ENCODE results near the gene METTL24. TPM values are rescaled to one million over a fixed set of nuclear protein-coding genes. Genes with fewer than 3 reads are reported as not detected.

METTL24 gene
- total and polyA plus RNA-seq, 9 donors, result 2.0 to 13.5 (median 6.6) TPM

DNA sequence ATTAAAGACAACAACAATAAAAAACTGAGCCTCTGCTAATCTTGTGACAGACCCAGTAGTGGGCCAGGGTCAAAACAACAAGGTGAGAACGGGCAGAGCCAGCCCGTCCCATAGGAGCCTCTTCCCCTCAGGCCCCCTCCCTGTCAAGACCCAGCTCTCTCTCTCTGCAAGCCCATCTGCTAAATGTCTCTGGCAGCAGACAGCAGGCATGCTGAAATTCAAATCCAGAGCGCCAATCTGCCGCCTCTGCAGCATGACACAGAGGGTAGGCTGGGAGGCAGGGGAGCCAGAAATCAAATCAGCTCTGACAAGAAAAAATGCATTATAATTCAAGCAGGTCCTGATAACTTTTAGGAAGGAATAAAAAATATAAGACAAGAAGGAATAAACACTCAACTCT is 26.3 kb downstream of the METTL24 start:
- Histone ChIP-seq H3K36me3 (no peaks in the 10 kb centered on the region), H3K27me3 (no peaks in the 10 kb centered on the region), H3K4me3 (no peak overlapping the region), H3K4me1 (ENCODE audit: insufficient read depth) (peaks cover 13% of the 10 kb centered on the region), H3K27ac (no peak overlapping the region), H3K9me3 (no peaks in the 10 kb centered on the region)
- no peak for TF ChIP-seq POLR2A (IDR thresholded peaks at IDR 0.05)
- no peak for TF ChIP-seq EP300 (IDR thresholded peaks at IDR 0.05)
- intact Hi-C loops (cut with DNase I), result no loop called here
- DNase-seq, result no peak
- WGBS, 3 donors, result 14 to 23% (median 17%) methylated on average over 4 of the region's 4 CpGs

DNA sequence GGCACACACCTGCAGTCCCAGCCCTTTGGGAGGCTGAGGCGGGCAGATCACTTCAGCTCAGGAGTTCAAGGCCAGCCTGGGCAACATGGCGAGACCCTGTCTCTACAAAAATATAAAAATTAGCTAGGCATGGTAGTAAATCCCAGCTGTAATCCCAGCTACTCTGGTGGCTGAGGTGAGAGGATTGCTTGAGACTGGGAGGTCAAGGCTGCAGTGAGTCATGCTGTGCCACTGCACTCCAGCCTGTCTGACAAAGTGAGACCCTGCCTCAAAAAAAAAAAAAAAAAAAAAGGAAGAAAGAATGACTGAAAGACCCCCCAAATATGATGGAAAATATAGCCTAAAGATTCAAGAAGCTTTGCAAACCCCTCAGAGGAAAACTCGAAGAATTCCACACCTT is 26.8 kb downstream of the METTL24 start:
- no peaks in the 10 kb centered on the region for H3K9me3 ChIP-seq
- DNase-seq, result no peak
- H3K27ac ChIP-seq, result peak overlapping the region in 1 of 2 donors; percentile 80
- H3K27me3 ChIP-seq, result no peaks in the 10 kb centered on the region
- intact Hi-C loops (cut with DNase I), result no loop called here
- TF ChIP-seq, protein P1, sequence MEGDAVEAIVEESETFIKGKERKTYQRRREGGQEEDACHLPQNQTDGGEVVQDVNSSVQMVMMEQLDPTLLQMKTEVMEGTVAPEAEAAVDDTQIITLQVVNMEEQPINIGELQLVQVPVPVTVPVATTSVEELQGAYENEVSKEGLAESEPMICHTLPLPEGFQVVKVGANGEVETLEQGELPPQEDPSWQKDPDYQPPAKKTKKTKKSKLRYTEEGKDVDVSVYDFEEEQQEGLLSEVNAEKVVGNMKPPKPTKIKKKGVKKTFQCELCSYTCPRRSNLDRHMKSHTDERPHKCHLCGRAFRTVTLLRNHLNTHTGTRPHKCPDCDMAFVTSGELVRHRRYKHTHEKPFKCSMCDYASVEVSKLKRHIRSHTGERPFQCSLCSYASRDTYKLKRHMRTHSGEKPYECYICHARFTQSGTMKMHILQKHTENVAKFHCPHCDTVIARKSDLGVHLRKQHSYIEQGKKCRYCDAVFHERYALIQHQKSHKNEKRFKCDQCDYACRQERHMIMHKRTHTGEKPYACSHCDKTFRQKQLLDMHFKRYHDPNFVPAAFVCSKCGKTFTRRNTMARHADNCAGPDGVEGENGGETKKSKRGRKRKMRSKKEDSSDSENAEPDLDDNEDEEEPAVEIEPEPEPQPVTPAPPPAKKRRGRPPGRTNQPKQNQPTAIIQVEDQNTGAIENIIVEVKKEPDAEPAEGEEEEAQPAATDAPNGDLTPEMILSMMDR (IDR thresholded peaks at IDR 0.05), result no peak
- TF ChIP-seq EP300 (IDR thresholded peaks at IDR 0.05), result no peak
- no peak for TF ChIP-seq POLR2A (IDR thresholded peaks at IDR 0.05)
- H3K4me3 ChIP-seq, result no peak overlapping the region
- H3K4me1 ChIP-seq (ENCODE audit: insufficient read depth), result peaks cover 15% of the 10 kb centered on the region
- H3K36me3 ChIP-seq, result no peaks in the 10 kb centered on the region
- 65 to 70% (median 67%) methylated on average over 3 of the region's 3 CpGs for WGBS, 3 donors

DNA sequence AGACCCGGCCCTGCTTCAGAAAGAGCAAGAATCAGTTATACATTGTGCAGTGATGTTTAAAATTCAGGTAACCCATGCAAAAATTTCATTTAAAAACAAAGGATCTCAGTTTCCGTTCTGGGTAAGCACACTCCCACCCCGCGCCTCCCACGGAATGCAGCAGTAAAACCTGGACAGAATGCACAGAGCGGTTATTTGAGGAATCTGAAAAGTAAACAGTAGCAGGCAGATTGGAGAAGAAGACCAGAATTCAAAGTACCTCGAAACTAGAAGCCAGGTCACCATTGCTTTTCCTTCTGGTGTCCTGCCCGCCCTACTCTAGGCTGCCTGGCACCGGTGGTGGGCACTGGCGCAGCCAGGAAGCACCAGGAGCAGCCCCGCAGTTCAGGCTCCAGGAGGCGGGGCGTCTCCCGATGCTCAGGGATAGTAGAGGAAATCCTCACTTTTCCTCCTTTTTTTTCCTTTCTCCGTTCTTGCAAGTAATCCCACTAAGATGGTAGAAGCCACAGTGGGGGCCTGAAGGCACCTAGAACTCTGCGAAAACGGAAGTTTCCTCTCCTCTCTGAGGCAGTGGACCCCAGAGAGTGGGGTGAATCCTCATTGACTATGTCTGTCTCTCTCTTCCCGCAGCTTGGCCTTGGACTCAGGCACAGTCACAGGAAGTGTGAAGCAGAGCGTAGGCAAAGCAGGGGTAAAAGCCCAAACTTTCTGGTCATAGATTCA is 28.3 kb downstream of the METTL24 start:
- peak in 3 of 5 donors; percentile 54 to 56 (median 56) for DNase-seq
- Histone ChIP-seq H3K9me3 (no peaks in the 10 kb centered on the region), H3K4me1 (ENCODE audit: insufficient read depth) (peaks cover 20% of the 10 kb centered on the region), H3K27me3 (no peaks in the 10 kb centered on the region), H3K4me3 (peak overlapping the region; percentile 35), H3K36me3 (no peaks in the 10 kb centered on the region), H3K27ac (peak overlapping the region in 1 of 2 donors; percentile 80)
- 5 to 8% (median 8%) methylated on average over 19 of the region's 19 CpGs for WGBS, 3 donors
- intact Hi-C loops (cut with DNase I), result no loop called here
- no peak for TF ChIP-seq EP300 (IDR thresholded peaks at IDR 0.05)
- TF ChIP-seq, protein P1 (IDR thresholded peaks at IDR 0.05), result no peak
- no peak for TF ChIP-seq POLR2A (IDR thresholded peaks at IDR 0.05)

DNA sequence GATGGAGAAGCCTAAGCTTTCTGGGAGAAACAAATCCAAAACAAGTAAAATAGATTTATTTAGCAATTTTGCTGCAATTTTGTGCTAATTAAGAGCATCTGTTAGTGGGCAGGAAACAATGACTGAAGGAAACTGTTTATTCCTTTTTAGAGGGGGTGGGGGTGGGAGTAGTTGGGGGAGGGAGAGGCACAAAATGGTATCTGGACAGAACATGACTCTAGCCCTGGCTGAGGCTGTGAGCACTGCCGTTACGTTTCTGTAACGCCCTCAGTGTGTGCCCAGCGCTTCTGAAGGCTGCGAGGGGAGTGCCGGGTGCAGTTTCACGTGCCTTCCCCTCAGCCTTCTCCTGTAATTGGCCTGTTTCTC is 28.8 kb downstream of the METTL24 start:
- Histone ChIP-seq H3K9me3 (no peaks in the 10 kb centered on the region), H3K27ac (peak overlapping the region; percentile 20 to 80), H3K36me3 (no peaks in the 10 kb centered on the region), H3K4me1 (ENCODE audit: insufficient read depth) (peaks cover 20% of the 10 kb centered on the region), H3K4me3 (peak overlapping the region; percentile 35), H3K27me3 (no peaks in the 10 kb centered on the region)
- intact Hi-C loops (cut with DNase I), result no loop called here
- WGBS, 3 donors, result 4 to 9% (median 4%) methylated on average over 7 of the region's 7 CpGs
- TF ChIP-seq POLR2A (IDR thresholded peaks at IDR 0.05) (no peak), EP300 (IDR thresholded peaks at IDR 0.05) (no peak)
- TF ChIP-seq, protein P1 (IDR thresholded peaks at IDR 0.05), result no peak
- peak; percentile 38 to 53 (median 50) for DNase-seq

DNA sequence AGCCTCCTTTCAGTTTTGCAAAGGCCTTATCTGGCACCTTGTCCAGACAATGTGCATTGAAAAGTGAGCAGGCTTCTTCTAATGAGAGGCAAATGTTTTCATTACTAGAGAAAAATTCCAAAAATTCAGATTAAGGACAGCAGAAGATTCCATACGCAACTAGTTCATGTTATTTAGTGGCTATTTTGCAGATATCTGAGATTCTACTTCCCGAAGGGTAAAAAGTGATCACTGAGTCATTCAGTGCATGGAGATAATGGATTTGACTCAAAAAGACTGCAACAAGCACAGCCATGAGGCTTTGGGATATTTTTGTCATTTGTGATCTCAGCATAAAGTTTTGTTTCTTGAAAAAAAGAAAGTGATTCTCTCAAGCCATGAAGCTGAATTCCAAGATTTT is 29.9 kb downstream of the METTL24 start:
- no peak for DNase-seq
- Histone ChIP-seq H3K27ac (peak overlapping the region in 1 of 2 donors; percentile 80), H3K9me3 (no peaks in the 10 kb centered on the region), H3K27me3 (no peaks in the 10 kb centered on the region), H3K36me3 (no peaks in the 10 kb centered on the region), H3K4me1 (ENCODE audit: insufficient read depth) (peaks cover 27% of the 10 kb centered on the region), H3K4me3 (no peak overlapping the region)
- TF ChIP-seq, protein P1 (IDR thresholded peaks at IDR 0.05), result no peak
- TF ChIP-seq EP300 (IDR thresholded peaks at IDR 0.05) (no peak), POLR2A (IDR thresholded peaks at IDR 0.05) (no peak)
- WGBS, 3 donors, result 12 to 19% (median 16%) methylated on average over 2 of the region's 2 CpGs
- intact Hi-C loops (cut with DNase I), result no loop called here

Measured in ovary (tissue), 9 donors.